Prostate gland (tissue), 2 donors: ENCODE measurements around the gene DGKI.

ENCODE experiments used
- CTCF ChIP-seq, 4 experiments: fragments of 200-600 bp in 2 of 4; fragments of 450-650 bp in 2 of 4; sonication (generic) in 2 of 4; IDR thresholded peaks; 1 replicate in 3 of 4; 2 replicates in 1 of 4; pipeline ENCODE4 v1.5.1; 2016 to 2019; ENCODE audit warnings: antibody characterized with exemption in 4 of 4, mild to moderate bottlenecking in 2 of 4, moderate library complexity in 2 of 4
- POLR2A ChIP-seq: fragments of 450-650 bp; IDR thresholded peaks from one replicate; pipeline ENCODE4 v1.6.1; 2016; ENCODE audit warnings: antibody characterized with exemption, mild to moderate bottlenecking
- POLR2AphosphoS5 ChIP-seq: sonication (generic); formaldehyde crosslinking; IDR thresholded peaks from one replicate; pipeline ENCODE4 v1.6.1; 2017; ENCODE audit warnings: antibody characterized with exemption

- TF ChIP-seq POLR2A = no peak
- no peak for TF ChIP-seq CTCF (IDR thresholded peaks at IDR 0.05)
- TF ChIP-seq POLR2AphosphoS5 = no peak
Observed at GRCh38 chr7:137373507-137373906, 473.3 kb downstream of the DGKI start.
